ENCODE data around the gene GHRL.
"Not testable (repeated sequence)": the region's sequence is repeated elsewhere in the genome, so short reads cannot be mapped to it uniquely, and the experiment has no call there.

The GHRL gene

DNA sequence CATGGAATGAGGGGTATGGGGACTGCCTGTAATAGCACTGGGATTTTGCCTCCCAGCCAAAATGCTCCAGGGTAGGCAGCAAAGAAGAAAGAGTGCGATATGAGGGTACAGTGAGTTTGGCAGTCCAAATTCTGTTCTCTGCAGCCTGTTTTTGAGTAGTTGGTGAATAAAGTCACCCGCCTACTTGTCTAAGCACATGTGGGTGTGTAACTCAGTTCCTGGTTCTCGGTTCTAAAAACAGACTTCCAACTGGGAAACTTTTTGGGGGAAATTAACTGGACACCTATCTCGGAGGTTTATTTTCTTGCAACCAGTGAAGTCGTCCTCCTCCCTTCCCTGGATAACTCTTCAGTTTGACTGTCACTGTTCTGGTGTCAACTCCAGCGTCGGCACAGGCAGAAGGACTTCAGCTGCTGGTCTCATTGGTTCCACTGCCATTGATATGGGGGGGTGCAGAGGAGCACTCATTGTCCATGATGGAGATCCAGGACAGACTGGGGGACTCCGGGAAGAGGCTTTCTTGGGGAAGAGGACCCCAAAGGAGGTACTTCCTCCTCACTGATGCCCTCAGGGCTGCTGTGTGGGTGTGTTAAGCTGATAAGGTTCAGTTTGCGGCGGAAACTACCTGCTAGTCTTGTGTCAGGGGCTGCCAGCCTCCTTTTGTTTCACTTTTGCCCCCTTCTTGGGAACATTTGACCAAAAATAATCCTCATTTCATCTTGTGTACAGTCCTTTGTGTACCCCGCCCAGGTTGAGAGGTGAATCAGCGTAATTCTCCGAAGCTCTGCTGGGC lies 13.2 kb downstream of the GHRL start:
- Histone ChIP-seq H3K27ac (no peak overlapping the region), H3K4me3 (no peak overlapping the region)
- TF ChIP-seq, protein P1, sequence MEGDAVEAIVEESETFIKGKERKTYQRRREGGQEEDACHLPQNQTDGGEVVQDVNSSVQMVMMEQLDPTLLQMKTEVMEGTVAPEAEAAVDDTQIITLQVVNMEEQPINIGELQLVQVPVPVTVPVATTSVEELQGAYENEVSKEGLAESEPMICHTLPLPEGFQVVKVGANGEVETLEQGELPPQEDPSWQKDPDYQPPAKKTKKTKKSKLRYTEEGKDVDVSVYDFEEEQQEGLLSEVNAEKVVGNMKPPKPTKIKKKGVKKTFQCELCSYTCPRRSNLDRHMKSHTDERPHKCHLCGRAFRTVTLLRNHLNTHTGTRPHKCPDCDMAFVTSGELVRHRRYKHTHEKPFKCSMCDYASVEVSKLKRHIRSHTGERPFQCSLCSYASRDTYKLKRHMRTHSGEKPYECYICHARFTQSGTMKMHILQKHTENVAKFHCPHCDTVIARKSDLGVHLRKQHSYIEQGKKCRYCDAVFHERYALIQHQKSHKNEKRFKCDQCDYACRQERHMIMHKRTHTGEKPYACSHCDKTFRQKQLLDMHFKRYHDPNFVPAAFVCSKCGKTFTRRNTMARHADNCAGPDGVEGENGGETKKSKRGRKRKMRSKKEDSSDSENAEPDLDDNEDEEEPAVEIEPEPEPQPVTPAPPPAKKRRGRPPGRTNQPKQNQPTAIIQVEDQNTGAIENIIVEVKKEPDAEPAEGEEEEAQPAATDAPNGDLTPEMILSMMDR (IDR thresholded peaks at IDR 0.05) = no peak
- no peak for DNase-seq (ENCODE audit: low spot score)

DNA sequence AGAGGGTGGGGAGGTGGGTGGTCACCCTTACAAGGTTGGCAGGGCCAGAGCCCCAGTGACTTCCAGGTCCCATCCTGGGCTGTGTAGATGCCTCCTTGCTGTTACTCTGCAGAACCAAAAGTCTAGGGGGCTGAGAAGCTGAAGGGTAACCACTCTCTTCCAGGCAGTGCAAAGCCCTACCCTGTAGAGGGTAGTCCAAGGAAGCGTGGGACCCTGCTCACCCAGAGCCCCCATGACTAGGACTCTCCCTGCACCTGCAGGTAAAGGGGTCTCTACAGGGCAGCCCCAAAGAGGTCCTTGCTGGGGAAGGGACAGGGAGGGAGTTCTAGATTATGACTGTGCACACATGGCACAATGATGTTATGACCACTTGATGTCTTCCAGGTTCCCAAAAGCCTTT lies 14.2 kb downstream of the GHRL start:
- TF ChIP-seq, protein P1 (IDR thresholded peaks at IDR 0.05) = no peak
- Histone ChIP-seq H3K4me3 (no peak overlapping the region), H3K27ac (no peak overlapping the region)
- DNase-seq (ENCODE audit: low spot score) = no peak

DNA sequence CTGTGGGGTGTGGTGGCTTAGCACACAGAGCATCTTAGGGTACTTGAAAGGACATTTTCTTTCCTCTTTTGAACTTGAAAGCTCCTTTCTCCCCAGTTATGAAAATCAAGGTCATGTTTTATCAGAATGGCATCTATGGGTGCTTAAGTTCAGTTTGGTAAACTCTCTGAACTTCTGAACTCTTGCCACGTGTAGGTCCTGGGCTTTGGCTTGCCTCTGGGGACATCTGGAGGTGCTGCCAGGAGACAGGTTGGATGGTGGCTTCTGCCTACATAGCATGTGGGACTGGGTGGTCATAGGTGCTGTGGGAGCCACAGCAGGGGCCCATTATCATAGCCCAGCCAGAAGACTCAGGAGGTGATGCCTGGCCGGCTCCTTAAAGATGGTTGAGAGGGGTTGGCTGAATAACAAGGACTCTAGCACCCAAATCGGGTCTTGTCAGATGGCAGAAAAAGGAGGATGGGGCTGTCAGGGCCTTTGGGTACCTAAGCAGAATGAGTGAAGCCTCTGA lies 15.6 kb downstream of the GHRL start:
- no peak overlapping the region for H3K27ac ChIP-seq
- no peak overlapping the region for H3K4me3 ChIP-seq
- TF ChIP-seq, protein P1 (IDR thresholded peaks at IDR 0.05) = no peak
- no peak for DNase-seq (ENCODE audit: low spot score)

DNA sequence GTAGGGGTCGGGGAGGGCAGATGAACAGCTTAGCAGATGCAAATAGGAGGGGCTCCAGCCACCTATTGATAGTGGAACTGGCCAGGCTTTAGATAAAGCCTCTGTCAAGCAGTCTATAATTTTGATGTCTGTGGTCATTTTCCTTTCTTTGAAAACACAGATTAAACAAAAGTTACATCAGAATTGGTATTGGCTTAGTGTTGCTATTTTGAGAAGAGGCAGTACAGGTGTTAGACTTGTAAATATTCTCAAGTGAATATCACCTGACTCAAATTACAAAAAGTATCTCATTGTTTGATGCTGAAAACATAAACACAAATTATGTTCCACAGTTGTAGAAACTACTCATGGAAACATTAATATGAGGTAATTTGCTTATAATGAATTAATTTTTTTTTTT lies 18.1 kb downstream of the GHRL start:
- TF ChIP-seq, protein P1 (IDR thresholded peaks at IDR 0.05) = no peak
- Histone ChIP-seq H3K27ac (no peak overlapping the region), H3K4me3 (no peak overlapping the region)
- DNase-seq (ENCODE audit: low spot score) = no peak

DNA sequence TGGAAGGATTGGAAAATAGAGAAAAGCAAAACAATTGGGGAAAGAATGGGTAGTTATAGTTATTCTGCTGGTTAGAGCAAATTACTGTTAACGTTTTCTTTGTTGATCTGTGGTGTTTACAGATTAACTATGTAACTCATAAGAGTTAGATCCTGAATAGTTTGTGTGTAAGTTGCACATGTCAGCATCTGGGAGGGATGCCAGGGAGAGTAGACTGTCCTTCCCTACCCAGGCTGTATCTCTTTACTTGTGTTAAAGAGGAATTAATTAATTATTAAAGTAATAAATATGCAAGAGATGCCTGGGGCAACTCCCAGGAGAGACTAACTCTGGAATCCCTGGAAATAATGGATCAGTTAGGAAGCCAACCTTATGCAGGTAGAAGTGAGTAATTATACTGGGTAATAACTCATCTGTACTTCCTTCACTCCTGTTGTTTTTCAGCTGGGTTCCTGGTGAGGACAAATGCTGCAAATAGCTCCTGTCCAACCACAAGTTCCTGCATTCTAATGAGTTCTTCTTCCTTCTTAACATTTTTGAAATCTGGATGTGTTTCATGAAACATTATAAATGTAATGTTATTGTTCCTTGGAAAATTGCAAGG lies 18.9 kb downstream of the GHRL start:
- no peak for DNase-seq (ENCODE audit: low spot score)
- TF ChIP-seq, protein P1 (IDR thresholded peaks at IDR 0.05) = no peak
- Histone ChIP-seq H3K27ac (no peak overlapping the region), H3K4me3 (no peak overlapping the region)

DNA sequence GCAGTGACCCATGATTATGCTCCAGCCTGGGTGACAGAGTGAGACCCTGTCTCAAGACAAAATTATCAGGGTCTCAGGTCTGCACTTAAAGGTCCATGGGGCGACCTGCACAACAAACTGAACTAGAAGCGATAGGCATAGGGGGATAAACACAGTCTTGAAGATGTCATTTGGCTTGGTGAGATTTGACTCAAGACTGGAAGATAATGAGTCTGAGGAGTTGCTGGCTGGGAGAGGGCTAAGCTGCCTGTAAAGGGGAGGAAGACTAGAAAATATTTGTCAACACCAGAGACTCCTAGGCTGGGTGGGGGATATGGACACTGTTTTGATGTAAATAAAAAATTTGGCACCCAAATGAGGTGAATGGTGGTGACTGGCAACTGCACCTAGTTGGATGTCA lies 19.8 kb downstream of the GHRL start:
- TF ChIP-seq, protein P1 (IDR thresholded peaks at IDR 0.05) = no peak
- H3K27ac ChIP-seq = no peak overlapping the region
- no peak overlapping the region for H3K4me3 ChIP-seq
- no peak for DNase-seq (ENCODE audit: low spot score)

DNA sequence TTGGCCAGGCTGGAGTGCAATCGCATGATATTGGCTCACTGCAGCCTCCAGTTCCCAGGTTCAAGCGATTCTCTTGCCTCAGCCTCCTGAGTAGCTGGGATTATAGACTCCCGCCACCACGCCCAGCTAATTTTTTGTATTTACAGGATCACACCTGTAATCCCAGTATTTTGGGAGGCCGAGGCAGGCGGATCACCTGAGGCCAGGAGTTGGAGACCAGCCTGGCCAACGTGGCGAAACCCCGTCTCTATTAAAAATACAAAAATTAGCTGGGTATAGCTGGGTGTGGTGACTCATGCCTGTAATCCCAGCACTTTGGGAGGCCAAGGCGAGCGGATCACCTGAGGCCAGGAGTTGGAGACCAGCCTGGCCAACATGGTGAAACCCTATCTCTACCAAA lies 20.3 kb downstream of the GHRL start:
- DNase-seq (ENCODE audit: low spot score); H3K4me3 ChIP-seq; H3K27ac ChIP-seq: not testable (repeated sequence)

Data from coronary artery (tissue), 2 donors.